ENCODE measurements around the gene TBC1D1.

Gene TBC1D1

DNA sequence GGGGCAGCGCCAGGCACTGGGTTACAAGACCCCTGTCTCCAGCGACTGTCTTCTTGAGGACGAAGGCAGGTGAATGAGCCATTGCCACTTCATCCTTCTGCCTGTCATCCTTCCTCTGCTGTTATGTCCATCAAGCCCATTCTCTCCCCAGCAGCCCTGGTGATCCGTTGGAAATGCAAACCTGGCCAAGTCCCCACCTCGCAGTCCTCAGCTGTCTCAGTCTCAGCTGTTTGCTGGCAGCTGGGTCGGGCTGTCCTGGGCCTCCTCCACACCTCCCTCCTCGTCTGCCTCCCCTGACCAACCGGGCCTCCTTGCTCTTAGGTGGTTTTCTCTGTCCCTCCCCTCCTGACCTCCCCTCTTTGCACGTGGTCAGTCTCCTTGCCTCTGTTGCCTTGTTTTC, 107.3 kb downstream of the TBC1D1 start:
- Histone ChIP-seq H3K27ac (ENCODE audit: insufficient read depth, low read length, poor library complexity, severe bottlenecking) (no peak overlapping the region), H3K4me1 (ENCODE audit: control insufficient read depth, insufficient read depth, low read length, poor library complexity, severe bottlenecking) (no peaks in the 10 kb centered on the region)

DNA sequence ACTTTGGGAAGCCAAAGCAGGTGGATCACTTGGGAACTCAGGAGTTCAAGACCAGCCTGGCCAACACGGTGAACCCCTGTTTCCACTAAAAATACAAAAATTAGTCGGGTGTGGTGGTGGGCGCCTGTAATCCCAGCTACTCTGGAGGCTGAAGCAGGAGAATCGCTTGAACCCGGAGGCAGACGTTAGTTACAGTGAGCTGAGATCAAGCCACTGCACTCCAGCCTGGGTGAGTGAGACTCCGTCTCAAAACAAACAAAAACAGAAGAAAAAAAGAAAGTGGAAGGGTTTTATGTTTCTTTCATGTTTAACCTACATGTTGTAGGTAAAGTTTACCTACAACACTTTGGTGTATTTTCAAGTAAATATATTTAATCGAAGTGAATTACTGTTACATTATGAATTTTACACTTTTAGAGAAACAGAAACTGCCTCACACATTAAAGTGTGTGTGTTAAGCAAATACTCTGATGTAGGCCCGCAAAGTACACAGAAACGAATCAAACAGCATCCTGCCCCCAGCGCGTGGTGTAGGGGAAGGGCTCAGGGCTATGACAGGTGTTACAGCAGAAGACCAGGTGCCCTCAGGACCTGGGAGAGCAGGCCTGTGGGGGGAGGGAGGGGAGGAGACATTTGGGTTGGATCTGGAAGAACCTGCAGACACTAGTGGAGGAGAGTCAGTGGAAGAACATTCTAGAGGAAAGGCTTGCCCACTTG, 108.3 kb downstream of the TBC1D1 start:
- H3K4me1 ChIP-seq (ENCODE audit: control insufficient read depth, insufficient read depth, low read length, poor library complexity, severe bottlenecking), result no peaks in the 10 kb centered on the region
- no peak overlapping the region for H3K27ac ChIP-seq (ENCODE audit: insufficient read depth, low read length, poor library complexity, severe bottlenecking)
- H3K4me3 ChIP-seq (ENCODE audit: insufficient read depth, low read depth, low read length, poor library complexity, severe bottlenecking), result no peak overlapping the region
- H3K9me3 ChIP-seq (ENCODE audit: control insufficient read depth, low read length), result no peaks in the 10 kb centered on the region
- no peak for DNase-seq
- H3K27me3 ChIP-seq (replicated peaks; ENCODE audit: control insufficient read depth, insufficient read depth, low read length, poor library complexity, severe bottlenecking), result no peaks in the 10 kb centered on the region
- no peaks in the 10 kb centered on the region for H3K36me3 ChIP-seq (ENCODE audit: control insufficient read depth, insufficient read depth, low read length)

More for the DNA sequence above, 107.3 kb downstream of the TBC1D1 start:
- Histone ChIP-seq H3K9me3 (ENCODE audit: control insufficient read depth, low read length) (no peaks in the 10 kb centered on the region), H3K27me3 (replicated peaks; ENCODE audit: control insufficient read depth, insufficient read depth, low read length, poor library complexity, severe bottlenecking) (no peaks in the 10 kb centered on the region), H3K36me3 (ENCODE audit: control insufficient read depth, insufficient read depth, low read length) (no peaks in the 10 kb centered on the region), H3K4me3 (ENCODE audit: insufficient read depth, low read depth, low read length, poor library complexity, severe bottlenecking) (no peak overlapping the region)
- DNase-seq, result no peak

DNA sequence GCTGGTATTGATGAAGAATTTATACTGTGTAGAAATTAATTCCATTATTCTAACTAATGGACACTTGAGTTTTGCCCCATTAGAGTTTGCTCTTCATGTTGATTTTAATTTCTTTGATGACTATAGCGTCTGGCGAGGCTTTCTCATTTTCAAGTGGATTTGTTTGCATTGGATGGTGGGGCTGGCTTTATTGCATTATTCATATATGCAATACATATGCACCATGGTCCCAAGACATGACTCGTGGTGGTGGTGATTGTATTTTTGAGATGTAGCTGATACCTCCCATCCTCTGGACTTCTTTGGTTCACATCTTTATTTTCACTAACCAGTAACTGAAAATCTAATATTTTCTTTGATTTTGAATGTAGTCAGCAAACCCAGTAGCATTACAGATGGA, 109.1 kb downstream of the TBC1D1 start:
- H3K4me3 ChIP-seq (ENCODE audit: insufficient read depth, low read depth, low read length, poor library complexity, severe bottlenecking), result no peak overlapping the region
- H3K27me3 ChIP-seq (replicated peaks; ENCODE audit: control insufficient read depth, insufficient read depth, low read length, poor library complexity, severe bottlenecking), result no peaks in the 10 kb centered on the region
- no peak for DNase-seq
- H3K27ac ChIP-seq (ENCODE audit: insufficient read depth, low read length, poor library complexity, severe bottlenecking), result no peak overlapping the region
- H3K9me3 ChIP-seq (ENCODE audit: control insufficient read depth, low read length), result no peaks in the 10 kb centered on the region
- no peaks in the 10 kb centered on the region for H3K36me3 ChIP-seq (ENCODE audit: control insufficient read depth, insufficient read depth, low read length)
- no peaks in the 10 kb centered on the region for H3K4me1 ChIP-seq (ENCODE audit: control insufficient read depth, insufficient read depth, low read length, poor library complexity, severe bottlenecking)

DNA sequence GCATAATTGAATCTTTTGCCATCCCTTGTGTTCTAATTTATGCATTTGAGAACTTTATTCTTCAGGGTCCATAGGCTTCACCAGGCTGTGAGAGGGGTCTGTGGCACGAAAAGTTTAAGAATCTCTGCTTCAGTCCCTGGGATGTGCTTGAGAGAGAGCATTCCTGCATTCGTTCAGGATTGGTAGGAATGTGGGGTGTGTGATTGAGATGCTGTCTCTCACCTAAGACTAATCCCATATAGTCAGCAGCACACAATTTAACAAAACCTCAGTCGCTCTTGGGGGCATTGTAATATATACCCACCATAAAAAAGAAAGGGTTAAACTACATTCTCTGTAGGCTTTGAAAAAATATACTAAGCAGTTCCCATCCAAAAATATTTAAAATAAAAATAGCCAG, 111.0 kb downstream of the TBC1D1 start:
- DNase-seq, result no peak
- Histone ChIP-seq H3K4me1 (ENCODE audit: control insufficient read depth, insufficient read depth, low read length, poor library complexity, severe bottlenecking) (no peaks in the 10 kb centered on the region), H3K27me3 (replicated peaks; ENCODE audit: control insufficient read depth, insufficient read depth, low read length, poor library complexity, severe bottlenecking) (no peaks in the 10 kb centered on the region), H3K9me3 (ENCODE audit: control insufficient read depth, low read length) (no peaks in the 10 kb centered on the region), H3K36me3 (ENCODE audit: control insufficient read depth, insufficient read depth, low read length) (no peaks in the 10 kb centered on the region), H3K27ac (ENCODE audit: insufficient read depth, low read length, poor library complexity, severe bottlenecking) (no peak overlapping the region), H3K4me3 (ENCODE audit: insufficient read depth, low read depth, low read length, poor library complexity, severe bottlenecking) (no peak overlapping the region)

DNA sequence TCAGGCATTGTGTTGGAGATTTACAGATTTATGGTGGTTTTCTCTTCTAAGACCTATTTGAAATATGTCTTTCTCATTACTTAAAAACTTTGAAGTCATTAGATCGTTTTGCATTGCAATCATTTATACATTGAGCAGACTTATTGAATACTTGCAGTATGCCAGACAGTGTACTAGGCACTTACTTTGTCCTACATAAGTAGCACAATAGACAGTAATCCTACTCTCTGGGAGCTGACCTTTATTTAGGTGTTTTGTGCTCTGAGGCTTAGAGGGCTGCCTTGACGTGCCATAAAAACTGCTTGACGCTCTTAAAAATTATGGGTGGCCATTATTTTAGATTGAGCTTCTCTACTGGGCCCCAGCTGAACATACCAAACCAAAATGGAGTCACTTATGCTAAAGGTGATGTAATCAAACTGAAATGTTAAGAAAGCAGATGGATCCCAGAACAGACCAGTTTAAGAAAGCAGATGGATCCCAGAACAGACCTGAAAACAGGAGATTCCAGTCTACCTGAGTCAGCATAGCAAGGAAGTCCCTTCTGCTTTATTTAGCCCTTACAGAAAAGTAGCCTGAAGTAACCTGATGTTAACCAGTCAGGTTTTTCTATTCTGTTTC, 111.7 kb downstream of the TBC1D1 start:
- no peaks in the 10 kb centered on the region for H3K36me3 ChIP-seq (ENCODE audit: control insufficient read depth, insufficient read depth, low read length)
- no peak overlapping the region for H3K4me3 ChIP-seq (ENCODE audit: insufficient read depth, low read depth, low read length, poor library complexity, severe bottlenecking)
- H3K9me3 ChIP-seq (ENCODE audit: control insufficient read depth, low read length), result no peaks in the 10 kb centered on the region
- no peaks in the 10 kb centered on the region for H3K4me1 ChIP-seq (ENCODE audit: control insufficient read depth, insufficient read depth, low read length, poor library complexity, severe bottlenecking)
- DNase-seq, result no peak
- H3K27me3 ChIP-seq (replicated peaks; ENCODE audit: control insufficient read depth, insufficient read depth, low read length, poor library complexity, severe bottlenecking), result no peaks in the 10 kb centered on the region
- no peak overlapping the region for H3K27ac ChIP-seq (ENCODE audit: insufficient read depth, low read length, poor library complexity, severe bottlenecking)

DNA sequence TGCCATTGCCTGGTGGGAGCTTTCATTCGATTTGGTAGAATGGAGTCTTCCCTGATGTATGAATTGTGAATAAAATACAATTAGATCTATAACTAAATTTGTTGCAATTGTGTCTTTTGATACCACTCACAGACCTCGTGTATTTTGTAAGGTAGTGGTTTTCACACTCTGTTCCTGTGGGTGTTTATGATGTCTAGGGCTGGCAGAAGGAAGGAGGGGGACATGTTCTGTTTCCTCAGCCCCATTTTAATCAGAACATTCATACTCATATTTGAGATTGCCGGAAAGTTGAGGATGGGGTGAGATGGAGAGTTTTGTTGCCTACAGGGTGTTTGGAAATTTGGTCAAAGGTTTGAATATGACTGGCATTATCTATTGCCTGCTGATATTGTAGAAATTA, 112.2 kb downstream of the TBC1D1 start:
- Histone ChIP-seq H3K9me3 (ENCODE audit: control insufficient read depth, low read length) (no peaks in the 10 kb centered on the region), H3K27ac (ENCODE audit: insufficient read depth, low read length, poor library complexity, severe bottlenecking) (no peak overlapping the region), H3K4me3 (ENCODE audit: insufficient read depth, low read depth, low read length, poor library complexity, severe bottlenecking) (no peak overlapping the region), H3K27me3 (replicated peaks; ENCODE audit: control insufficient read depth, insufficient read depth, low read length, poor library complexity, severe bottlenecking) (no peaks in the 10 kb centered on the region), H3K36me3 (ENCODE audit: control insufficient read depth, insufficient read depth, low read length) (no peaks in the 10 kb centered on the region), H3K4me1 (ENCODE audit: control insufficient read depth, insufficient read depth, low read length, poor library complexity, severe bottlenecking) (no peaks in the 10 kb centered on the region)
- DNase-seq, result no peak

DNA sequence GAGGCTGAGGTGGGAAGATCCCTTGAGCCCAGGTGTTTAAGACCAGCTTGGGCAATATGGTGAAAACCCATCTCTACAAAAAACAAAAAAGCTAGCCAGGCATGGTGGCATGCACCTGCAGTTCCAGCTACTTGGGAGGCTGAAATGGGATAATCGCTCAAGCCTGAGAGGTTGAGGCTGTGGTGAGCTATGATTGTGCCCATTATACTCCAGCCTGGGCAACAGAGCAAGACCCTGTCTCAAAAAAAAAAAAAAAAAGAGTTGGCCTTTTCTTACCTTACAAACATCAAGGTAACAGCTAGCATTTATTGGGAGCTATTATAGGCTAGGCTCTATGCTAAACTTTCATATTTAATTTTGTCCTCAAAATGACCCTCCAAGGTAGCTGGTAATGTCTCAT, 112.7 kb downstream of the TBC1D1 start:
- no peak overlapping the region for H3K27ac ChIP-seq (ENCODE audit: insufficient read depth, low read length, poor library complexity, severe bottlenecking)
- no peaks in the 10 kb centered on the region for H3K4me1 ChIP-seq (ENCODE audit: control insufficient read depth, insufficient read depth, low read length, poor library complexity, severe bottlenecking)
- no peak for DNase-seq
- no peak overlapping the region for H3K4me3 ChIP-seq (ENCODE audit: insufficient read depth, low read depth, low read length, poor library complexity, severe bottlenecking)
- no peaks in the 10 kb centered on the region for H3K36me3 ChIP-seq (ENCODE audit: control insufficient read depth, insufficient read depth, low read length)
- no peaks in the 10 kb centered on the region for H3K27me3 ChIP-seq (replicated peaks; ENCODE audit: control insufficient read depth, insufficient read depth, low read length, poor library complexity, severe bottlenecking)
- no peaks in the 10 kb centered on the region for H3K9me3 ChIP-seq (ENCODE audit: control insufficient read depth, low read length)

DNA sequence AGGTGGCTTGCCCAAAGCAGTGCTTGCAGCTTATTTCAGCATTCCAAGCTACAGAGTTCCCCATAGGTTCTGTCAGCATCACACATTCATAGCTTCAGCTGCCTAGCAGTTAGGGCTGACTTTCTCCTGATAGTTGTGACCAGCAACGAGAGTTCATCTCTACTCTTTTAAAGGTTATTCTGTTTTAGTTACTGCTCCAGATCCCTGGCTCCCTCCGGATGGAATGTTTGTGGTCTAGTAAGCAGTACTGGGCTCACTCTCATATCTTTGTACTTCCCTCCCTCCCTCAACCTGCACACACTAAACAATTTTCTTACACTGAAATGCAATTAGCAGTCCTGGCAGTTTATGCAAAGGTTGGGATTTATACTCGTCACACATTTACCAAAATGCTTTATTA, 113.2 kb downstream of the TBC1D1 start:
- H3K4me1 ChIP-seq (ENCODE audit: control insufficient read depth, insufficient read depth, low read length, poor library complexity, severe bottlenecking), result no peaks in the 10 kb centered on the region
- H3K4me3 ChIP-seq (ENCODE audit: insufficient read depth, low read depth, low read length, poor library complexity, severe bottlenecking), result no peak overlapping the region
- H3K27me3 ChIP-seq (replicated peaks; ENCODE audit: control insufficient read depth, insufficient read depth, low read length, poor library complexity, severe bottlenecking), result no peaks in the 10 kb centered on the region
- no peaks in the 10 kb centered on the region for H3K36me3 ChIP-seq (ENCODE audit: control insufficient read depth, insufficient read depth, low read length)
- no peaks in the 10 kb centered on the region for H3K9me3 ChIP-seq (ENCODE audit: control insufficient read depth, low read length)
- H3K27ac ChIP-seq (ENCODE audit: insufficient read depth, low read length, poor library complexity, severe bottlenecking), result no peak overlapping the region
- no peak for DNase-seq

DNA sequence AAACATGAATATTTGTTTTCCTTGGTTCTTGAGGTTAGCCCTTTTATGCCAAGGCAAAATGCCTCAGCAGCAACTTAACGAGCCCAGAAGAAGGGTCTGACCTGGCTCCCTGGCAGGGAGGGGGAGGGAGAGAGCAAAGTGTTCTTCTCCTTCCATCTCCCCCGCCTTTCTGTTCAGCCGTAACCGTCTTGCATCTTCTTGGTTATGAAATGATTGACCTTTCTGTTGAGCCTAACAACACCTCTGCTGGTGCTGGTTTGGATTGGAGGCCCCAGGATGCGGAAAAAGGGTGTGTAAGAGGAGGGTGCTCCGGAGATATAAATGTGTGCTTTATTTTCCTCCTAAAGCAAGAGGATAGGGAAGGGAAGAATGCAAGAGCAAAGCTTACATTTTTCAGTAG, 114.0 kb downstream of the TBC1D1 start:
- H3K36me3 ChIP-seq (ENCODE audit: control insufficient read depth, insufficient read depth, low read length), result no peaks in the 10 kb centered on the region

DNA sequence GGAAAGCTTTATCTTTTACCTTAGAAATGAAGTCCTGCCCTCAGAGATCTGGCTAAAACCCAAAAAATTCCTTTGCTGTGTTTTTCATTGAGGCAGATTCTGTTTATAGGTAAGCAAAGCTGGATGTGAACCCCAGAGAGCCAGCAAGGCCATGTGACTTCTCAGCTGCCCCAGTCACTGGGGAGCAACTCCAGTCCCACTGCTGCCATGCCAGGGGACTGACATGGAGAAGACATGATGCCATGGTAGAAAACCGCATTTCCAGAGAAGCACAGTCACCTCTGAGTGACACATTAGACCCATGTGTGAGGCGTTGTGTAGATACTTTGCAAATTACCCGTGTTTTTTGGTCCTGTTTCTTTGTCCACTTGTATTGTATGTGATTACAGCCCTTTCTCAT, 114.8 kb downstream of the TBC1D1 start:
- H3K9me3 ChIP-seq (ENCODE audit: control insufficient read depth, low read length), result no peaks in the 10 kb centered on the region
- H3K27ac ChIP-seq (ENCODE audit: insufficient read depth, low read length, poor library complexity, severe bottlenecking), result no peak overlapping the region
- H3K27me3 ChIP-seq (replicated peaks; ENCODE audit: control insufficient read depth, insufficient read depth, low read length, poor library complexity, severe bottlenecking), result no peaks in the 10 kb centered on the region
- no peaks in the 10 kb centered on the region for H3K36me3 ChIP-seq (ENCODE audit: control insufficient read depth, insufficient read depth, low read length)
- no peak overlapping the region for H3K4me3 ChIP-seq (ENCODE audit: insufficient read depth, low read depth, low read length, poor library complexity, severe bottlenecking)
- H3K4me1 ChIP-seq (ENCODE audit: control insufficient read depth, insufficient read depth, low read length, poor library complexity, severe bottlenecking), result no peaks in the 10 kb centered on the region
- DNase-seq, result no peak

More for the DNA sequence above, 114.0 kb downstream of the TBC1D1 start:
- Histone ChIP-seq H3K4me1 (ENCODE audit: control insufficient read depth, insufficient read depth, low read length, poor library complexity, severe bottlenecking) (no peaks in the 10 kb centered on the region), H3K27me3 (replicated peaks; ENCODE audit: control insufficient read depth, insufficient read depth, low read length, poor library complexity, severe bottlenecking) (no peaks in the 10 kb centered on the region), H3K27ac (ENCODE audit: insufficient read depth, low read length, poor library complexity, severe bottlenecking) (no peak overlapping the region), H3K4me3 (ENCODE audit: insufficient read depth, low read depth, low read length, poor library complexity, severe bottlenecking) (no peak overlapping the region), H3K9me3 (ENCODE audit: control insufficient read depth, low read length) (no peaks in the 10 kb centered on the region)
- no peak for DNase-seq
